Heart left ventricle (tissue), 13 donors: ENCODE measurements around the gene COL15A1.

Experiments used
- POLR2A ChIP-seq, 2 donors: fragments of 450-650 bp; IDR thresholded peaks; one replicate each; pipeline ENCODE4 v1.6.1; 2017; ENCODE audit warnings: antibody characterized with exemption in 2 of 2, mild to moderate bottlenecking in 2 of 2, moderate library complexity in 2 of 2
- TF ChIP-seq, protein P1 (sequence below), 12 donors: fragments of 200-600 bp; sonication (generic) in 4 of 12; IDR thresholded peaks; one replicate each; pipeline versions ENCODE4 v1.5.0 to v1.8.0; 2018 to 2022; ENCODE audit warnings: antibody characterized with exemption in 12 of 12, mild to moderate bottlenecking in 5 of 12
- donor health status: ischemic (EF 13 %, LVEDD 7.1; RV severe dilation, severe dysfunction).
- donor health status: DM: no; HTN: yes; CAD: no.
- donor health status: DM: no; HTN: no; CAD: no.
- donor health status: ischemic (EF 25% LVEDD 6.9; RV normal size, moderate dysfunction).
- donor health status: ischemic (EF 25% LVEDD 5.7; RV mildly dilated, moderate dysfunction).
- donor health status: ischemic (EF 35%, LVEDD 5.7; RV mildly dilated, moderate dysfunction).
- donor health status: nonischemic (EF 11% LVEDD 7.7; RV severe dilation, severe dysfunction).
- donor health status: DM: yes; HTN: yes; CAD: no.
- donor health status: PGD.
- donor health status: ischemic (EF 29% LVEDD 5.4; RV normal size, mild dysfunction).
- donor health status: nonischemic (EF 23%, LVEDD 6.1; RV moderate dilation, normal function).

GRCh38 chr9:98917746-98918487, 25.8 kb upstream of the COL15A1 start:
- TF ChIP-seq, protein P1, sequence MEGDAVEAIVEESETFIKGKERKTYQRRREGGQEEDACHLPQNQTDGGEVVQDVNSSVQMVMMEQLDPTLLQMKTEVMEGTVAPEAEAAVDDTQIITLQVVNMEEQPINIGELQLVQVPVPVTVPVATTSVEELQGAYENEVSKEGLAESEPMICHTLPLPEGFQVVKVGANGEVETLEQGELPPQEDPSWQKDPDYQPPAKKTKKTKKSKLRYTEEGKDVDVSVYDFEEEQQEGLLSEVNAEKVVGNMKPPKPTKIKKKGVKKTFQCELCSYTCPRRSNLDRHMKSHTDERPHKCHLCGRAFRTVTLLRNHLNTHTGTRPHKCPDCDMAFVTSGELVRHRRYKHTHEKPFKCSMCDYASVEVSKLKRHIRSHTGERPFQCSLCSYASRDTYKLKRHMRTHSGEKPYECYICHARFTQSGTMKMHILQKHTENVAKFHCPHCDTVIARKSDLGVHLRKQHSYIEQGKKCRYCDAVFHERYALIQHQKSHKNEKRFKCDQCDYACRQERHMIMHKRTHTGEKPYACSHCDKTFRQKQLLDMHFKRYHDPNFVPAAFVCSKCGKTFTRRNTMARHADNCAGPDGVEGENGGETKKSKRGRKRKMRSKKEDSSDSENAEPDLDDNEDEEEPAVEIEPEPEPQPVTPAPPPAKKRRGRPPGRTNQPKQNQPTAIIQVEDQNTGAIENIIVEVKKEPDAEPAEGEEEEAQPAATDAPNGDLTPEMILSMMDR (IDR thresholded peaks at IDR 0.05), result no peak
- TF ChIP-seq POLR2A (IDR thresholded peaks at IDR 0.05), result no peak
